GM21423 (cell line): ENCODE measurements around the gene FRMD1.

ENCODE experiments used
- ATAC-seq: cut with Tn5 transposase; IDR thresholded peaks from one replicate; pipeline ENCODE4 v1.9.1; 2021; ENCODE audit warnings: mild to moderate bottlenecking, moderate library complexity; ENCODE audit not compliant: unreplicated experiment

Gene FRMD1

GRCh38 chr6:168096271-168096764 is 17.3 kb upstream of the FRMD1 start:
- ATAC-seq = no peak

GRCh38 chr6:168095716-168096250 is 16.8 kb upstream of the FRMD1 start:
- ATAC-seq = no peak

- ATAC-seq = no peak
Measured at GRCh38 chr6:168095171-168095691, 16.2 kb upstream of the FRMD1 start.

GRCh38 chr6:168093634-168094033 is 14.6 kb upstream of the FRMD1 start:
- no peak for ATAC-seq

- no peak for ATAC-seq
Measured at GRCh38 chr6:168093071-168093505, 14.1 kb upstream of the FRMD1 start.

GRCh38 chr6:168092541-168092940 is 13.5 kb upstream of the FRMD1 start:
- no peak for ATAC-seq

GRCh38 chr6:168091381-168092264 is 12.6 kb upstream of the FRMD1 start:
- ATAC-seq = no peak

GRCh38 chr6:168090706-168091105 is 11.7 kb upstream of the FRMD1 start:
- ATAC-seq = no peak

GRCh38 chr6:168090064-168090690 is 11.2 kb upstream of the FRMD1 start:
- ATAC-seq = no peak

GRCh38 chr6:168089186-168090063 is 10.4 kb upstream of the FRMD1 start:
- no peak for ATAC-seq

- ATAC-seq = no peak
Measured at GRCh38 chr6:168088161-168089053, 9.4 kb upstream of the FRMD1 start.

GRCh38 chr6:168087436-168088160 is 8.6 kb upstream of the FRMD1 start:
- no peak for ATAC-seq

GRCh38 chr6:168086616-168087015 is 7.6 kb upstream of the FRMD1 start:
- ATAC-seq = no peak

GRCh38 chr6:168086066-168086465 is 7.1 kb upstream of the FRMD1 start:
- no peak for ATAC-seq

- ATAC-seq = no peak
Measured at GRCh38 chr6:168084465-168085160, 5.6 kb upstream of the FRMD1 start.

- ATAC-seq = no peak
Measured at GRCh38 chr6:168083514-168083885, 4.5 kb upstream of the FRMD1 start.

- no peak for ATAC-seq
Measured at GRCh38 chr6:168082860-168083513, 4.0 kb upstream of the FRMD1 start.
